Measurements from ENCODE around the gene GNMT.

Gene GNMT

DNA sequence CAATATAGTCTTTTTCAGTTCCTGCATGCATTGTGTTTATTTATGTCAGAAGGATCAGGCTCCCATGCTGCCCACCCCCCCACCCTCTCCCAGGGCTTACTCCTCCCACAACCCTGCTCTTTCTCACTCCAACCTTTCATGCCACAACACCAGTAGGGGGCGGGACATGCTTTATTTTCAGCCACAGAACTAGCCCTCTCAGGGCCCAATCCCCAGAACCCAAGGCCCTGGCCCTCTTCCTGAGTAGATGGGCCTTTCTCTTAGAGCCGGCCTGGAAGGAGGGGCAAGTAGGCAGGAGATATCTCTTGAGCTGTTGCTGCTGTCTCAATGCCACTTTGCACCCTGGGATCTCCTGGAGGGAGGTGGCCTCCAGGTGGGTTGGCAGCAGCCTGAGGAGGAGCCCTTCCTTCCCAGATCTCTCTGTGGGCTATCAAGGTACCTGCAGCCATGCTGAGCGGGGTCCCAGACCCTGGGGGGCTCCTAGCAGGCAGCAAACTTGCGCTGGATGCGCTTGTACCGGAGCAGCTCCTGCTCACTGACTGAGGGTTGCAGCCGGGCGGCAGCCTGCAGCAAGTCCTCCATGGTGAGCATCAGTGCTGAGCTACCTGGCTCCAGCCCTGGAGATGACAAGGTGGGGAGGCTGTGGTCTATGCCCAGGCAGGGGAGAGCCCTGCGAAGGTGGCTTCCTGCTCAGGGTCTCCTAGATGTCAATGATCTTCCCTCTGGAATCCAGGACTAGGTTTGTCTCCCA is 3.5 kb downstream of the GNMT start:
- TF ChIP-seq, protein P1, sequence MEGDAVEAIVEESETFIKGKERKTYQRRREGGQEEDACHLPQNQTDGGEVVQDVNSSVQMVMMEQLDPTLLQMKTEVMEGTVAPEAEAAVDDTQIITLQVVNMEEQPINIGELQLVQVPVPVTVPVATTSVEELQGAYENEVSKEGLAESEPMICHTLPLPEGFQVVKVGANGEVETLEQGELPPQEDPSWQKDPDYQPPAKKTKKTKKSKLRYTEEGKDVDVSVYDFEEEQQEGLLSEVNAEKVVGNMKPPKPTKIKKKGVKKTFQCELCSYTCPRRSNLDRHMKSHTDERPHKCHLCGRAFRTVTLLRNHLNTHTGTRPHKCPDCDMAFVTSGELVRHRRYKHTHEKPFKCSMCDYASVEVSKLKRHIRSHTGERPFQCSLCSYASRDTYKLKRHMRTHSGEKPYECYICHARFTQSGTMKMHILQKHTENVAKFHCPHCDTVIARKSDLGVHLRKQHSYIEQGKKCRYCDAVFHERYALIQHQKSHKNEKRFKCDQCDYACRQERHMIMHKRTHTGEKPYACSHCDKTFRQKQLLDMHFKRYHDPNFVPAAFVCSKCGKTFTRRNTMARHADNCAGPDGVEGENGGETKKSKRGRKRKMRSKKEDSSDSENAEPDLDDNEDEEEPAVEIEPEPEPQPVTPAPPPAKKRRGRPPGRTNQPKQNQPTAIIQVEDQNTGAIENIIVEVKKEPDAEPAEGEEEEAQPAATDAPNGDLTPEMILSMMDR (IDR thresholded peaks at IDR 0.05): no peak; the same call in 1 of the 2 replicates

DNA sequence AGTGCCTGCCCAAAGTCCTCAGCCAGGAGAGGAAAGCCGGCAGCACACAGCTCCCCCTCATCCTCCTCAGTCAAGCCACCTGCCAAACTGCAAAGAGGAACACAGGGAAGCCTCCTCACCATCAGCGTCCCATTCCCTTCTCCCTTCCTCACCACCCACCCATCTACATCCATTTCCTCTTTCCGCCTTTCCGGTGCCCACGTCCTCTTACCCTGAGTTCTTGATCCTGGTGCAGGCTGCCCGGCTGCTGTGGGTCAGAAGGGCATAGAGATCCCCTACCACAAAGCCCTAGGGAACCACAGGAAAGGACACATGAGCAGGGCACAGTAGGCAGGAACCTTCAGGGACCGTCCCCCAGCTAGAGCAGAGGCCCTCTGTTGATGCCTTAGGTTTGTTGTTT is 6.0 kb downstream of the GNMT start:
- TF ChIP-seq, protein P1 (IDR thresholded peaks at IDR 0.05): no peak

- TF ChIP-seq, protein P1 (IDR thresholded peaks at IDR 0.05): no peak
Observed at GRCh38 chr6:42967228-42967627, 6.7 kb downstream of the GNMT start.

- TF ChIP-seq, protein P1 (IDR thresholded peaks at IDR 0.05): no peak
Observed at GRCh38 chr6:42968126-42968701, 7.7 kb downstream of the GNMT start.

DNA sequence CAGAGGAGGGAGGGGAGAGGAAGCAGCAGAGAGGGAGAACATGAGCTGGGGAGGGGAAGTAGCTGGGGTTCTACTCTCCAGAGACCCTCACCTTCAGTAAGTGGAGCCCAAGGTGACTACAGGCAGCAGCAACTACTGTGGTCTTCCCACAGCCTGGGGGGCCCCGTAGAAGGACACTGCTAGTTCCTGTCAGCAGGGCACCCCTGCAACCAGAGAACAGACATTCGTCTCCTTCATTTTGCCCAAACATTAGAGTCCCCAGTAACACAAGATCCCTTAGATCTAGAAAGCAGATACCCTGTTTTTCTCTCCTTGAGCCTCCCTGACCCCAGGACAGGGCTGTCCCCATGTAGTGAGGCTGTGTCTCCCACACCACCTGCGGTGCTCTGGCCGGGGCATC is 8.2 kb downstream of the GNMT start:
- TF ChIP-seq, protein P1 (IDR thresholded peaks at IDR 0.05): no peak

GRCh38 chr6:42969431-42969830 is 8.9 kb downstream of the GNMT start:
- TF ChIP-seq, protein P1 (IDR thresholded peaks at IDR 0.05): no peak

GRCh38 chr6:42969934-42970333 is 9.4 kb downstream of the GNMT start:
- TF ChIP-seq, protein P1 (IDR thresholded peaks at IDR 0.05): no peak
